Measurements from ENCODE around the gene HOXC6.

The HOXC6 gene

DNA sequence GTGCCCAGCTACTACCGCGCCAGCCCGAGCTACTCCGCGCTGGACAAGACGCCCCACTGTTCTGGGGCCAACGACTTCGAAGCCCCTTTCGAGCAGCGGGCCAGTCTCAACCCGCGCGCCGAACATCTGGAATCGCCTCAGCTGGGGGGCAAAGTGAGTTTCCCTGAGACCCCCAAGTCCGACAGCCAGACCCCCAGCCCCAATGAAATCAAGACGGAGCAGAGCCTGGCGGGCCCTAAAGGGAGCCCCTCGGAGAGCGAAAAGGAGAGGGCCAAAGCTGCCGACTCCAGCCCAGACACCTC, 42.6 kb upstream of the HOXC6 start:
- no peak overlapping the region for H3K4me3 ChIP-seq (replicated peaks; ENCODE audit: insufficient read depth, low read length)
- H3K27ac ChIP-seq (replicated peaks) = no peak overlapping the region
- TF ChIP-seq, protein P1, sequence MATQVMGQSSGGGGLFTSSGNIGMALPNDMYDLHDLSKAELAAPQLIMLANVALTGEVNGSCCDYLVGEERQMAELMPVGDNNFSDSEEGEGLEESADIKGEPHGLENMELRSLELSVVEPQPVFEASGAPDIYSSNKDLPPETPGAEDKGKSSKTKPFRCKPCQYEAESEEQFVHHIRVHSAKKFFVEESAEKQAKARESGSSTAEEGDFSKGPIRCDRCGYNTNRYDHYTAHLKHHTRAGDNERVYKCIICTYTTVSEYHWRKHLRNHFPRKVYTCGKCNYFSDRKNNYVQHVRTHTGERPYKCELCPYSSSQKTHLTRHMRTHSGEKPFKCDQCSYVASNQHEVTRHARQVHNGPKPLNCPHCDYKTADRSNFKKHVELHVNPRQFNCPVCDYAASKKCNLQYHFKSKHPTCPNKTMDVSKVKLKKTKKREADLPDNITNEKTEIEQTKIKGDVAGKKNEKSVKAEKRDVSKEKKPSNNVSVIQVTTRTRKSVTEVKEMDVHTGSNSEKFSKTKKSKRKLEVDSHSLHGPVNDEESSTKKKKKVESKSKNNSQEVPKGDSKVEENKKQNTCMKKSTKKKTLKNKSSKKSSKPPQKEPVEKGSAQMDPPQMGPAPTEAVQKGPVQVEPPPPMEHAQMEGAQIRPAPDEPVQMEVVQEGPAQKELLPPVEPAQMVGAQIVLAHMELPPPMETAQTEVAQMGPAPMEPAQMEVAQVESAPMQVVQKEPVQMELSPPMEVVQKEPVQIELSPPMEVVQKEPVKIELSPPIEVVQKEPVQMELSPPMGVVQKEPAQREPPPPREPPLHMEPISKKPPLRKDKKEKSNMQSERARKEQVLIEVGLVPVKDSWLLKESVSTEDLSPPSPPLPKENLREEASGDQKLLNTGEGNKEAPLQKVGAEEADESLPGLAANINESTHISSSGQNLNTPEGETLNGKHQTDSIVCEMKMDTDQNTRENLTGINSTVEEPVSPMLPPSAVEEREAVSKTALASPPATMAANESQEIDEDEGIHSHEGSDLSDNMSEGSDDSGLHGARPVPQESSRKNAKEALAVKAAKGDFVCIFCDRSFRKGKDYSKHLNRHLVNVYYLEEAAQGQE (IDR thresholded peaks at IDR 0.05; ENCODE audit: insufficient replicate concordance, low read depth) = no peak
- TF ChIP-seq POLR2AphosphoS5 (IDR thresholded peaks at IDR 0.05; ENCODE audit: low read depth) (no peak), SPI1 (IDR thresholded peaks at IDR 0.05; ENCODE audit: borderline replicate concordance, low read depth) (no peak)
- TF ChIP-seq, protein P2, sequence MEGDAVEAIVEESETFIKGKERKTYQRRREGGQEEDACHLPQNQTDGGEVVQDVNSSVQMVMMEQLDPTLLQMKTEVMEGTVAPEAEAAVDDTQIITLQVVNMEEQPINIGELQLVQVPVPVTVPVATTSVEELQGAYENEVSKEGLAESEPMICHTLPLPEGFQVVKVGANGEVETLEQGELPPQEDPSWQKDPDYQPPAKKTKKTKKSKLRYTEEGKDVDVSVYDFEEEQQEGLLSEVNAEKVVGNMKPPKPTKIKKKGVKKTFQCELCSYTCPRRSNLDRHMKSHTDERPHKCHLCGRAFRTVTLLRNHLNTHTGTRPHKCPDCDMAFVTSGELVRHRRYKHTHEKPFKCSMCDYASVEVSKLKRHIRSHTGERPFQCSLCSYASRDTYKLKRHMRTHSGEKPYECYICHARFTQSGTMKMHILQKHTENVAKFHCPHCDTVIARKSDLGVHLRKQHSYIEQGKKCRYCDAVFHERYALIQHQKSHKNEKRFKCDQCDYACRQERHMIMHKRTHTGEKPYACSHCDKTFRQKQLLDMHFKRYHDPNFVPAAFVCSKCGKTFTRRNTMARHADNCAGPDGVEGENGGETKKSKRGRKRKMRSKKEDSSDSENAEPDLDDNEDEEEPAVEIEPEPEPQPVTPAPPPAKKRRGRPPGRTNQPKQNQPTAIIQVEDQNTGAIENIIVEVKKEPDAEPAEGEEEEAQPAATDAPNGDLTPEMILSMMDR (IDR thresholded peaks at IDR 0.05; ENCODE audit: insufficient read depth, low read length) = no peak
- H3K27me3 ChIP-seq (ENCODE audit: insufficient read depth, poor library complexity, severe bottlenecking) = peaks cover 44% of the 10 kb centered on the region
- no peak for DNase-seq (ENCODE audit: low read depth in 1 of 2, low spot score in 1 of 2)

DNA sequence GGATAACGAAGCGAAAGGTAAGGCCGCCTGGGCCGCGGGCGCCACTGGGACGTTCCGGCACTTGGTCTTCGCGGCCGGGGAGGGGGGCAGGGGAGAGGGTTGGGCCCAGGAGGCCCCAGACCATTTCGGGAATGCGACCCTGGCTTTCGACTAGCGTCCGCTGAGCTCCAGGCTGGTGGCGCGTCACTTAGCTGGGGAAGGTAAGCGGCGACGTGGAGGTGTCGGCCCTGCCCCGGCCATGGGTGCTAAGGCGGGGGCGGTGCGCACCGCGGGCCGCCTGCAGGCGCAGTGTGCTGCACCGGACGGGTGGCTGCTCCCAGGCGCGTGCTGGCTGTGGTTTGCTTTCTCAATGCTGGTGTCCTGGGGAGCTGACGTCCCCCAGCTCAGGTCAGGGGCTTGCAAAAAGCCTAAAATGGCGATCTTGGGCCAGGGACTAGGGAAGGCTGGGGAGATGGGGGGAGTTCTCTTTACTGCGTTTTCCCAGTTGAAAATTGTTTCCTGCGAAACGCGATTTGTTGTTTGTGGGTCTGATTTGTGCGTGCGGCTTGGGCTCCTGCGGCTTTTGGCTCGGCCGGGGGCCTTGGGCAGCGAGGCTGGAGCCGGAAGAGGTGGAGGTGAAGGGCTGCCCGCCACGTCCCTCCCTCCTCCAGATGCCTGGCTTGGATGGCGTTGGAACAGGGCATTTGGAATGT, 42.1 kb upstream of the HOXC6 start:
- TF ChIP-seq, protein P1 (IDR thresholded peaks at IDR 0.05; ENCODE audit: insufficient replicate concordance, low read depth) = no peak
- TF ChIP-seq GABPA (IDR thresholded peaks at IDR 0.05; ENCODE audit: low read depth) (no peak), SPI1 (IDR thresholded peaks at IDR 0.05; ENCODE audit: borderline replicate concordance, low read depth) (no peak), POLR2AphosphoS5 (IDR thresholded peaks at IDR 0.05; ENCODE audit: low read depth) (no peak)
- TF ChIP-seq, protein P2 (IDR thresholded peaks at IDR 0.05; ENCODE audit: insufficient read depth, low read length) = no peak
- Histone ChIP-seq H3K4me3 (replicated peaks; ENCODE audit: insufficient read depth, low read length) (no peak overlapping the region), H3K27me3 (ENCODE audit: insufficient read depth, poor library complexity, severe bottlenecking) (peaks cover 48% of the 10 kb centered on the region), H3K27ac (replicated peaks) (no peak overlapping the region)
- peak in 1 of 2 experiments; percentile 44 for DNase-seq (ENCODE audit: low read depth in 1 of 2, low spot score in 1 of 2)

DNA sequence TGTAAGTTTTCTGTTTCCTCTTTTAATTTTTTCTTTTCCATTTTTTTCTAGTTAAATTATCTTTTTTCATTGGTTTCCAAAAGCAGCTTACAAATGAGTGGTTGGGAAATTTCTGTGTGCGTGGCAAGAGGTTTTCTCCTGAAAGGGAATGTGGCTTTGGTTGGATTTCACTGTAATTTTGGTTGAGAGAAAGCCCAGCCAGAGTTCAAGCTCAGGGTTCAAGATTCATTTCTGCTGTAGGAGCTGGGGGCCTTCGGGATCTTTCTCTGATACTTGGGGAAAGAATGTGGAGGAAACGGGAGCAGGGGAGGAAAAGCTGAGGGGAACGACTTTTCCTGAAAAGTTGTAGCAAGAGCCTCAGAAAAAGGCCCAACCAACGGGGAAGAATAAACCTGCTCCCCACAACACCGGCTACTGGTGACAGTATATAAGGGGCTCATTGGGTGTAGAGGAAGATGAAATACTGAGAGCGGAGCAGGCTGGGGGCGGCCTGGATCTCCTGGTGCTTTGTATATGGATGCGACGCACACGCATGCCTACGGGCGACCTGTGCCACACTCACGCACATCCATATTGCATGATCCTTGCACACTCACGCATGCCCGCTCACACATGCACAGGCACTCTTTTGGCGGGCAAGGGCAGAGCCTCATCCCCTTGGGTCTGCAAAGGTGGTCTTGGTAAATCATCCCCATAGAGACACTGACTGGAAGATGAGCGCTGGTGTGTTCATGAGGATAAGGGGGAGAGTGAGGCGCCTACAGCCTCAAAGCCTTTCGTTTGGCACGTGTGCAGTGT, 41.4 kb upstream of the HOXC6 start:
- H3K27me3 ChIP-seq (ENCODE audit: insufficient read depth, poor library complexity, severe bottlenecking) = peaks cover 48% of the 10 kb centered on the region
- TF ChIP-seq POLR2AphosphoS5 (IDR thresholded peaks at IDR 0.05; ENCODE audit: low read depth) = no peak
- TF ChIP-seq, protein P1 (IDR thresholded peaks at IDR 0.05; ENCODE audit: insufficient replicate concordance, low read depth) = no peak
- no peak for TF ChIP-seq GABPA (IDR thresholded peaks at IDR 0.05; ENCODE audit: low read depth)
- TF ChIP-seq SPI1 (IDR thresholded peaks at IDR 0.05; ENCODE audit: borderline replicate concordance, low read depth) = no peak
- TF ChIP-seq, protein P2 (IDR thresholded peaks at IDR 0.05; ENCODE audit: insufficient read depth, low read length) = no peak
- no peak overlapping the region for H3K4me3 ChIP-seq (replicated peaks; ENCODE audit: insufficient read depth, low read length)
- H3K27ac ChIP-seq (replicated peaks) = no peak overlapping the region
- no peak for DNase-seq (ENCODE audit: low read depth in 1 of 2, low spot score in 1 of 2)
